Lower lobe of right lung (tissue), 2 donors: ENCODE measurements around the gene SLC6A1. TPM values are rescaled to one million over a fixed set of nuclear protein-coding genes. Genes with fewer than 3 reads are reported as not detected.

ENCODE experiments used
- ATAC-seq, 2 donors: fragments of 200-7000 bp; cut with Tn5 transposase; one replicate each; pipeline ENCODE4 v1.9.1; 2020 to 2022; ENCODE audit warnings: mild to moderate bottlenecking in 2 of 2, moderate library complexity in 2 of 2
- DNase-seq: peaks from one replicate; pipeline ENCODE4 v3.0.0-alpha.2; 2020
- H3K27ac ChIP-seq: fragments of 200-600 bp; one replicate; pipeline ENCODE4 v1.8.0; 2022
- H3K27me3 ChIP-seq: fragments of 200-600 bp; one replicate; pipeline ENCODE4 v1.8.0; 2022; ENCODE audit warnings: low read depth
- H3K36me3 ChIP-seq: fragments of 200-600 bp; one replicate; pipeline ENCODE4 v1.8.0; 2022; ENCODE audit warnings: mild to moderate bottlenecking
- H3K4me1 ChIP-seq: fragments of 200-600 bp; one replicate; pipeline ENCODE4 v1.8.0; 2022
- H3K4me3 ChIP-seq: fragments of 200-600 bp; one replicate; pipeline ENCODE4 v1.8.0; 2022; ENCODE audit warnings: mild to moderate bottlenecking
- H3K9me3 ChIP-seq: fragments of 200-600 bp; one replicate; pipeline ENCODE4 v1.8.0; 2022
- intact Hi-C: fragments of 100-400 bp; cut with DNase I; formaldehyde crosslinking; loops from one replicate; pipeline ENCODE4 v1.11.0; 2022
- total RNA-seq: library from RNA; stranded (reverse); fragmentation: NEBNext Ultra II Directional; extraction: Animal tissue kit (Norgen Biotek cat#: 25700); gene quantifications from one replicate; pipeline ENCODE4 v1.2.1, GENCODE V29; 2021
- TF ChIP-seq, protein P1 (sequence below): fragments of 200-600 bp; IDR thresholded peaks from one replicate; pipeline ENCODE4 v1.8.0; 2022; ENCODE audit warnings: antibody characterized with exemption, mild to moderate bottlenecking
- donor health status: DM: no; HTN: yes; CAD: no; lungs with severe emphysema.

SLC6A1 gene
- total RNA-seq, 1 donor from 2014 or later: 1.8 TPM

DNA sequence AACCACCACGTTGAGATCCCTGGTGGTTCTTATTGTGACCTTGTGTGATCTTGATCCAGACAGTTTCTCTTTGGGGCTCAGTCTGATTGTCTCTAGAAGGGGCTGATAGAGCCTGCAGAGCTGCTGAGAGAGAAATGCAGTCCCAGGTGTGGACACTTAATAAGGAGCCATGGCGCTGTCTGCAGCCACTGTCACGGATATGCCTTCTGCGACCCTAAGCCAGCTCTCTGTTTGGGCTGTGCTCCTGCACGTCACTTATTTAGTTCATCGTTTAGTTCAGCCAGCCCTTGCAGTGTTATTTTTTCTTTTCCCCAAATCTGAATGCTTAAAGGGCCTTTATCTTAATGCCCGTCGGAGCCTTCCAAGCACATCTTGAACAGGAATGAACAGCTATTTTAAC lies 12.0 kb downstream of the SLC6A1 start:
- Histone ChIP-seq H3K4me3 (no peak overlapping the region), H3K27me3 (peaks cover 9% of the 10 kb centered on the region), H3K9me3 (no peaks in the 10 kb centered on the region), H3K4me1 (no peaks in the 10 kb centered on the region), H3K36me3 (no peaks in the 10 kb centered on the region), H3K27ac (no peak overlapping the region)
- ATAC-seq (no peak), DNase-seq (no peak)
- intact Hi-C loops: no loop called here
- TF ChIP-seq, protein P1, sequence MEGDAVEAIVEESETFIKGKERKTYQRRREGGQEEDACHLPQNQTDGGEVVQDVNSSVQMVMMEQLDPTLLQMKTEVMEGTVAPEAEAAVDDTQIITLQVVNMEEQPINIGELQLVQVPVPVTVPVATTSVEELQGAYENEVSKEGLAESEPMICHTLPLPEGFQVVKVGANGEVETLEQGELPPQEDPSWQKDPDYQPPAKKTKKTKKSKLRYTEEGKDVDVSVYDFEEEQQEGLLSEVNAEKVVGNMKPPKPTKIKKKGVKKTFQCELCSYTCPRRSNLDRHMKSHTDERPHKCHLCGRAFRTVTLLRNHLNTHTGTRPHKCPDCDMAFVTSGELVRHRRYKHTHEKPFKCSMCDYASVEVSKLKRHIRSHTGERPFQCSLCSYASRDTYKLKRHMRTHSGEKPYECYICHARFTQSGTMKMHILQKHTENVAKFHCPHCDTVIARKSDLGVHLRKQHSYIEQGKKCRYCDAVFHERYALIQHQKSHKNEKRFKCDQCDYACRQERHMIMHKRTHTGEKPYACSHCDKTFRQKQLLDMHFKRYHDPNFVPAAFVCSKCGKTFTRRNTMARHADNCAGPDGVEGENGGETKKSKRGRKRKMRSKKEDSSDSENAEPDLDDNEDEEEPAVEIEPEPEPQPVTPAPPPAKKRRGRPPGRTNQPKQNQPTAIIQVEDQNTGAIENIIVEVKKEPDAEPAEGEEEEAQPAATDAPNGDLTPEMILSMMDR: no peak

DNA sequence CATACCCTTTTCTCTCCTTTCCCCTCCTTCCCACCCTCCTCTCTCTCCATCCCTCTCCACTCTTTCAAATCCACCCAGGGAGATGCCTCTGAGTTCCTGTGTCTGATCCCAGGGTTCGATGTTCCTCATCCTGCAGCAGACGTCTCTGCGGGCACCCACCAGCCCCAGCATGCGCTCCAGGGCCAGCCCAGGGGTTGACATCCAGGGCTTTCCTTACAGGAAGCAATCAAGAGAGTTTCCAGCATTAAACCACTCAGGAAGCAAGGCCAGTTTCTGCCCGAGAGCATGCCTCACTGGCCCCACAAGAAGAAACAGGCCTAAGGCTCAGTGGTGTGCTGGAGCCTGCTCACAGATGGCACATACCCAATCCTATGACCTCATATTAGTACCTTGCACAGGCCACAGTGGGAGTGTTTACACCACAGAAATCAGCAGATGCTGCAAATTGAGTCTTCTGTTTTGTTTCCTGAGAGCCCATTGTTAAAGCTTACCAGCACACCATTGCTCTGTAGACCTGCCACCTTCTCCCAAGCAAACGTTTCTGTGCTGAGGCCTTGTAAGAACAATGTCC lies 13.2 kb downstream of the SLC6A1 start:
- no peak overlapping the region for H3K4me3 ChIP-seq
- peaks cover 1% of the 10 kb centered on the region for H3K27me3 ChIP-seq
- no peaks in the 10 kb centered on the region for H3K36me3 ChIP-seq
- H3K4me1 ChIP-seq: no peaks in the 10 kb centered on the region
- intact Hi-C loops: no loop called here
- TF ChIP-seq, protein P1: no peak
- ATAC-seq (no peak), DNase-seq (no peak)
- H3K9me3 ChIP-seq: no peaks in the 10 kb centered on the region
- no peak overlapping the region for H3K27ac ChIP-seq

DNA sequence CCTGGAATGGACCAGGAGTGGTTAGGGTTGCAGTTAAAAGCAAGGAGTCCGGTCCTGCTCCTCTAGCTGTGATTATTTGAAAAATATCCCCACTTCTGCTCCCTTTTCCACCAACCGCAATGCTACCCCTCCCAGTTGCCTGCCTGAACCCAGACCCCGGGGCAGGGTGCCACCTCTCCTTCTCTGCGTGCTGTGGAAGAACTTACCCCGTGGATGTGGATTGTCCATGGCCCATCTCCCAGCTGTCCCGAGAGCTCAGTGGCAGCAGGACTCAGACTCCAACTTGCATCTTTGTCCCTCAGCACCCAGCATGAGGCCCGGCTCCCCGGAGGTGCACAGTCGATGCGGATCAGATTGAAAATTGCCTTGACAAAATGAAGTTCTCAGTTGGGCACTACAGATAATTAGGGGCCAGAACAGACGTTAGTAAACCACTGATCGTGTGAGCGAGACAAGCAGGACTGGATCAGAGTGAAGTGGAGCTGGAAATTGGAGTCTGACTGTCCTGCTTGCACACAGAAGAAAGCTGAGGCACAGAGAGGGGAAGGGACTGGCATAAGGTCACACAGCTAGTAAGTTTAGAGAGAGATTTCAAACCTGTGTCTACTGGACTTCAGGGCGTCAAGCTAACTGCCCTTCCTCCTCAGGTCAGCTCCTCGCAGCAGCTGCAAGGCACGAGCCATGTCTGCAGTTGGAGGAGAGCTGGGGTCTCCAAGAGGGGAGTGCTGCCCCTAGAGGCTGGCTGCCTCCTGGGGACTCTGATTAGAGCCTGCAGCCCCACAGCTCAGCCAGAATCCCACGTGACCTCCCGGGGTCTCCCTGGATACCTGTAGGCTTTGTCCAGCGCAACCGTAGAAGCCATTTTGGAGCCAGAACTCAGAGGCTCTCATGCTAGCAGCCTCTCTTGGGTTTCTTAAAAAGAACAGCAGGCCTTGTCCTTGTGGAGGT lies 14.7 kb downstream of the SLC6A1 start:
- Histone ChIP-seq H3K36me3 (no peaks in the 10 kb centered on the region), H3K4me1 (no peaks in the 10 kb centered on the region), H3K4me3 (no peak overlapping the region), H3K27ac (no peak overlapping the region), H3K9me3 (no peaks in the 10 kb centered on the region), H3K27me3 (no peaks in the 10 kb centered on the region)
- DNase-seq: no peak
- TF ChIP-seq, protein P1: no peak
- no peak for ATAC-seq
- intact Hi-C loops: no loop called here

DNA sequence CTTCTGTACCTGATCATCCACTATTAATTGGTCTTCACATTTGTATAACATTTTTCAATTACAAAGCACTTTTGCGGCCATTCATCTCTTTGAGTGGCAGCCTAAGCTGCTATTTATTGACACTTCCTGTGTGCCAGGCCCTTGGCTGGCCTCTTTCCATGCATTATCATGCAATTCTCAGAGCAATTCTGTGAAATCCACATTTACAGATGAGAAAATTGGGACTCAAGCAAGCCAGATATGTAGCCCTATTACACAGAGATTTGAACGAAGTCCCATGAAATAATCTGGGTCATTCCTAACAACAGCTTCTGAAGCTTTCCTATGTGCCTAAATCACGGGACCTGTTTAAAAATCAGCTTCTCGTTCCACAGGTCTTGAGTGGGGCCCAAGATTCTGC lies 17.4 kb downstream of the SLC6A1 start:
- intact Hi-C loops: no loop called here
- ATAC-seq (no peak), DNase-seq (no peak)
- no peaks in the 10 kb centered on the region for H3K36me3 ChIP-seq
- H3K27ac ChIP-seq: no peak overlapping the region
- TF ChIP-seq, protein P1: no peak
- no peak overlapping the region for H3K4me3 ChIP-seq
- no peaks in the 10 kb centered on the region for H3K4me1 ChIP-seq
- no peaks in the 10 kb centered on the region for H3K27me3 ChIP-seq
- no peaks in the 10 kb centered on the region for H3K9me3 ChIP-seq

DNA sequence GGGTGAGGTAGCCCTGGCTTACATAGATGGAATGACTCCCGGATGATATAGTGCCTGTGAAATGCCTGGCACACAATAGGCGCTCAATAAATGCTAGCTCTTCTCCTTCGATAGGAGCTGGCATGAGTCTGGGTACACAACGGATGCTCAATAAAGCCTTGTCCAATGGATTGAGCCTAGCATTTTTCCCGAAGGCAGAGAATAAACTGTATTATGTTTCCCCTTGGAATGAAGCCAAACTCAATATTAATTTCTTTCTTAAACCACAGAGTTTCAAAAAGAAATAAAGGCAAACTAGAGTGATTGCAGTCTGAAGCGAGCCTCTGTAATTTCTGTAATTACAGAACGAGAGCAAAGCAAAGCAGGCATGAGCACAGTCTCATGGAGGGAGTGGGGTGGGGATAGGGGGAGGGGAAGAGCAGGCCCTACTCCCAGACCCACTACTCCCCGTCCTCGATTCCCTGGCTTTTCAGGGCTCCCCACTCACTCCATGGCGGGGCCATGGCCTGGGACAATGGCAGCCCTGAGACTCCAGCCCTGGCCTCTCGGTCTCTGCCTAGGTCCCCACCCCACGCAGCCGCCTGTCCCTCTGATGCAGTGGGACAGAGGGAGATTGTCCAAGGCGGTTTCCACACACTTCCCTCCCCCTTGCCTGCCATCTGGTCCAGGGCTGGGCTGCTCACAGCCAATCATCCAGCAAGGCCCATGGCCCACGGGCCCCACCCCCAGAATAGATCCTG lies 18.0 kb downstream of the SLC6A1 start:
- Histone ChIP-seq H3K4me1 (no peaks in the 10 kb centered on the region), H3K27ac (no peak overlapping the region), H3K27me3 (no peaks in the 10 kb centered on the region), H3K36me3 (no peaks in the 10 kb centered on the region), H3K4me3 (no peak overlapping the region), H3K9me3 (no peaks in the 10 kb centered on the region)
- DNase-seq (no peak), ATAC-seq (no peak)
- intact Hi-C loops: no loop called here
- TF ChIP-seq, protein P1: no peak
